GM06990 (cell line): ENCODE data around the gene PLXDC2.

ENCODE experiments used
- DNase-seq: peaks from one replicate; pipeline ENCODE4 v3.0.0-alpha.2; 2011; ENCODE audit not compliant: insufficient read length; ENCODE audit errors: extremely low read depth
- H3K27me3 ChIP-seq: replicated peaks from 2 replicates; pipeline ENCODE4 v1.6.0; 2011; ENCODE audit warnings: low read length; ENCODE audit not compliant: control insufficient read depth, insufficient read depth
- H3K36me3 ChIP-seq: 2 replicates; pipeline ENCODE4 v1.5.1; 2011; ENCODE audit warnings: low read length; ENCODE audit not compliant: control insufficient read depth, insufficient read depth
- H3K4me3 ChIP-seq: replicated peaks from 2 replicates; pipeline ENCODE4 v1.5.1; 2011; ENCODE audit warnings: low read depth, mild to moderate bottlenecking, control low read depth, low read length
- CTCF ChIP-seq: IDR thresholded peaks from 2 replicates; pipeline ENCODE4 v1.5.1; 2011; ENCODE audit warnings: low read length, control low read depth, mild to moderate bottlenecking, inconsistent platforms; ENCODE audit not compliant: insufficient read depth, poor library complexity, severe bottlenecking

The PLXDC2 gene

GRCh38 chr10:20257422-20257821, 441.2 kb downstream of the PLXDC2 start:
- Histone ChIP-seq H3K4me3 (no peak overlapping the region), H3K27me3 (no peaks in the 10 kb centered on the region), H3K36me3 (no peaks in the 10 kb centered on the region)
- TF ChIP-seq CTCF: no peak
- no peak for DNase-seq

GRCh38 chr10:20265146-20265545, 448.9 kb downstream of the PLXDC2 start:
- Histone ChIP-seq H3K36me3 (no peaks in the 10 kb centered on the region), H3K4me3 (no peak overlapping the region), H3K27me3 (no peaks in the 10 kb centered on the region)
- DNase-seq: no peak
- no peak for TF ChIP-seq CTCF

GRCh38 chr10:20267734-20268133, 451.5 kb downstream of the PLXDC2 start:
- Histone ChIP-seq H3K36me3 (no peaks in the 10 kb centered on the region), H3K4me3 (no peak overlapping the region), H3K27me3 (no peaks in the 10 kb centered on the region)
- no peak for TF ChIP-seq CTCF
- DNase-seq: no peak

- Histone ChIP-seq H3K4me3 (no peak overlapping the region), H3K27me3 (no peaks in the 10 kb centered on the region), H3K36me3 (no peaks in the 10 kb centered on the region)
- TF ChIP-seq CTCF: no peak
- no peak for DNase-seq
Measured at GRCh38 chr10:20271490-20271889, 455.3 kb downstream of the PLXDC2 start.

- H3K36me3 ChIP-seq: no peaks in the 10 kb centered on the region
- DNase-seq: no peak
- no peaks in the 10 kb centered on the region for H3K27me3 ChIP-seq
- no peak for TF ChIP-seq CTCF
- no peak overlapping the region for H3K4me3 ChIP-seq
Measured at GRCh38 chr10:20272608-20273007, 456.4 kb downstream of the PLXDC2 start.

- Histone ChIP-seq H3K4me3 (no peak overlapping the region), H3K36me3 (no peaks in the 10 kb centered on the region), H3K27me3 (no peaks in the 10 kb centered on the region)
- DNase-seq: no peak
- no peak for TF ChIP-seq CTCF
Measured at GRCh38 chr10:20274571-20274970, 458.3 kb downstream of the PLXDC2 start.
